ENCODE measurements around the gene PIK3R5.

Gene PIK3R5

DNA sequence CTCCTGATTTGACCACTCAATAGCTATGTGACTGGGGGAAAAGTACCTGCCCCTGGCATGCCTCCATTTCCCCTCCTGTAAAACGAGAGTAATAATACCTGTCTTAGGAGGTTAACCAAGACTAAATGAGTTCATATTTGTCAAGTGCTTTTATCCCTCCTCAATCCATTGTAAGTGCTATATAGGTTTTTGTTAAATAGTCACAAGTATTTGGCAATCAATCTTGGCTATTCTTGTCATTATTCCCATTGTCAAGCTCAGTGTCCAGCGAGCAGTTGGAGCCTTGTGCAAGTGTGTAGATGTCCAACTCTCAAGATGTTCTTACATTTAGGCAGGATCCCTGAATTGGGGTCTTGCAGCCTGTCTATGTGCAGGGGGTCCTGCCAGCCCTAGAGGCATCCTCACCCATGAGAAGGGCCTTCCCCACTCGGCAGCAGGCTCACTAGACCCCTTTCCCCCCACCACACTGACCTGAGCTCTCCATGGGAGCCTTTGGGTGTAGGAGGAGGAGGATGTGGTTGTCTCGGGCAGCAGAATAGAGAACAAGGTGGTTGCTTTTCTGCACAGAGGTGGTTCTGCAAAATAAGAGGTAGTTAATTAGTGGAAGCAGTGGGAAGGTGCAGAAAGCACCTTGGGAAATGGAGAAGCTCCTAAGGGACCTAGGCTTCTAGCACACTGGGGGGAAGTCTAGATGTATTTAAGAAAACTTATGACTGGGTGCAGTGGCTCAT lies 116.0 kb downstream of the PIK3R5 start:
- DNase-seq = no peak

- DNase-seq = no peak
These were observed 117.6 kb downstream of the PIK3R5 start for GRCh38 chr17:8847891-8848290.

GRCh38 chr17:8846768-8847211 lies 118.7 kb downstream of the PIK3R5 start:
- no peak for DNase-seq

GRCh38 chr17:8844229-8845218 lies 121.0 kb downstream of the PIK3R5 start:
- DNase-seq = no peak

GRCh38 chr17:8843344-8843743 lies 122.2 kb downstream of the PIK3R5 start:
- DNase-seq = no peak

- no peak for DNase-seq
These were observed 123.7 kb downstream of the PIK3R5 start for GRCh38 chr17:8841844-8842243.

DNA sequence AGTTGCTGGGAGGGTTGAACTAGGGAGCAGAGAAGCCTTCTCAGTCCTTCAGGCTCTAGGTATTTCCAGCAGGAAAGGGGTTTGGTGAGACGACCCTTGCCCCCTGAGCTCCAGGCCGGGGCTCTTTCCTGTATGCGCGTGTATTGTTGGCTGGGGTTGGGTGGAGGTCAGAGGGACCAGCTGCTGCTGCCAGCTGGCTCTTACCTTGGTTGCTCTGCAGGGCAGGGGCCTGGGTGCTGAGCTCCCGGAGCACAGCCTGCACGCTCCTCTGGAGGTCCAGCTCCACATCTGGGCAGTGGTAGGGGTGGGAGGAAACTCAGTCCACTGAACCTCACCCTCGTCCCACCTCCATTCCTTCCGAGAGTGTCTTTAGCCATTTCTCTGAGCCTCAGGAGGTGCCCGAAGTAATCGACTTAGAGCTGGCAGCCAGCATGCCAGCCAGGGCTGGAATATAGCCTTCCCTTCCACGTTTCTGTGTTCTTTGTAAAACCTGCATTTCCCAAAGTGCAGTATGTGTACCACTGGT lies 126.0 kb downstream of the PIK3R5 start:
- no peak for DNase-seq

GRCh38 chr17:8838551-8839095 lies 126.9 kb downstream of the PIK3R5 start:
- no peak for DNase-seq

- DNase-seq = no peak
These were observed 127.9 kb downstream of the PIK3R5 start for GRCh38 chr17:8837563-8838075.

DNA sequence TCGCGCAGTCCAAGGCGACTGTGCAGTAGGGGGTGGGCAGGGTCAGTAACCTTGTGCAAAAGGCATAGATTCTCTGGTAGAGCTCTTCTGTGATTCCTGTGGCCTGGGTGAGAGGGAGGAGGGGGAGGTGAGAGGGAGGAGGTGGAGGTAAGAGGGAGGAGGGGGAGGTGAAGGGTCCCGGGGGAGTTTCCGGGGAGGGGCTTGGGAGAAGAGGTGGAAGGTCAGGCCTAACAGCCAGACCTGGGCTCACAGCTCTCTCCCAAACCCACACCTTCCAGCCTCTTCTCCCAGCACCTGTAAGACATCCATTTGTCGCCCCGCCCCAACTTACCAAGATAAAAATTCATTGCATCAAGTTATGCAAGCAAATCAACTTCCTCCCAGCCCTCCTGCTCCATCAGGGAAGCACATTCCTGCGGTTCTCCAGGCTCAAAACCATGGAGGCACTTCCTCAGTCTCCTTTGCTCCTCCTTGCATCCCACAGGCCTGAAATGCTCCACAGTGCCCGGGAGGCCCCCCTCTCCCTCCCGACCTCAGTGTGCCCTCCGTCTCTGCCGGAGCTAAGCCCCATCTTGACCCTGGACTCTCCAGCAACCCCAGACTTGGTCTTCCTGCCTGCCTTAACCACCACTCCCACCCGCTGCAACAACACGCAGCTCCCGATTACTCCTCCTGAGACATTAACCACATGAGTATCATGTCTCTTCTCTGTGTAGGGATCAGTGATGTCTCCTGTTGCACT lies 128.5 kb downstream of the PIK3R5 start:
- no peak for DNase-seq

DNA sequence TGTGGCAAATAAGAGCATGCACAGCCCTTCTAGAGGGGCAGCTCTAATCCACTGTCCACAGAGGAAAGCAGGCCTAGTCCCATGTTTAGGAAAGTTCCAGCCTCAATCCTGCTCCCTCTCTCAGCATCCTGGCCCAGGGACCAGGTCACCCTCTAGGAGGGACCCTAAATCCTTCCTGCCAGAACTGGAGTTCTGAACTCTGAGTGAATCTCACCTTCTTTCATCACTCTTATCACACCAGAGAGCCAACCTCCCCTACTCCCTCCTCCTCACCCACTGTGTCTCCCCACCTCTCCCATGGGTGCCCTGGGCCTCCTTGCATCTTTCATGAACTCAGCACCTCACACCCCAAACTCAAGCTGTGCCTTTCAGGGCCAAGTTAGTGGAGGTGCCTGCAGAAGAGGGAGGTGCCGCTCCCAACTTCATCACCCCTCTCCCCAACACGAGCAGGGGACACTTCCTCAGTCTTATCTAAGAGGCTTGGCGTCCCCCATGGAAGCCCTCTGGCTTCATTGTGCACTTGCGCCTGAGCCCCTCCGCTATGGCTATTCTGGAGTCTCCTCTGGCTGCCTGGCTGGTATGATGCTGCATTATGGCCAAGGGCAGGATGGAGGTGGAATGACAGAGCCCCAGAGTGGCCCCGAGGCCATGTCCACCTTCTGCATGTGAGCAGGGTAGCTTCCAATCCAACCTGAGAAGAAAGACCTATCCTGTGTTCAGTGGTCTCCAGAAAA lies 129.7 kb downstream of the PIK3R5 start:
- DNase-seq = no peak

GRCh38 chr17:8835106-8835505 lies 130.4 kb downstream of the PIK3R5 start:
- no peak for DNase-seq

GRCh38 chr17:8832711-8833352 lies 132.7 kb downstream of the PIK3R5 start:
- DNase-seq = no peak

GRCh38 chr17:8831234-8831849 lies 134.2 kb downstream of the PIK3R5 start:
- DNase-seq = no peak

DNA sequence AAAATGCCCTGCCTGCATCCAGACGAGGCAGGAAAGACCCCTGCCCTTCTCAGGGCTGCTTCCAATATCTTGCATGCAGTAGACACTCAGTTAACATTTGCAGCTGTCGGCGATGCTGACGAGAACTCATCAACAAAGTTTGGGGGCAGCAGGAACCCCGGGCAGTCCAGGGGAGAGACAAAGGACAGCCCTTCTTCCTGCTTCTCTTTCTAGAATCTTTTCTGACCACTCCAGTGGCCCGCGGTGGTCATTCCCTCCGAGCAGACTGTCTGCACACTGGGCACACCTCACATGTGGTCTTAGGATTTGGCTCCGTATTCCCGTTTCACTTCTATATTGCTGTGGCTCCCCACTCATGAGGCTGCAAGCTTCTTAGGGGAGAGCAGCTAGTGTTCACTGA lies 135.4 kb downstream of the PIK3R5 start:
- DNase-seq = no peak

DNA sequence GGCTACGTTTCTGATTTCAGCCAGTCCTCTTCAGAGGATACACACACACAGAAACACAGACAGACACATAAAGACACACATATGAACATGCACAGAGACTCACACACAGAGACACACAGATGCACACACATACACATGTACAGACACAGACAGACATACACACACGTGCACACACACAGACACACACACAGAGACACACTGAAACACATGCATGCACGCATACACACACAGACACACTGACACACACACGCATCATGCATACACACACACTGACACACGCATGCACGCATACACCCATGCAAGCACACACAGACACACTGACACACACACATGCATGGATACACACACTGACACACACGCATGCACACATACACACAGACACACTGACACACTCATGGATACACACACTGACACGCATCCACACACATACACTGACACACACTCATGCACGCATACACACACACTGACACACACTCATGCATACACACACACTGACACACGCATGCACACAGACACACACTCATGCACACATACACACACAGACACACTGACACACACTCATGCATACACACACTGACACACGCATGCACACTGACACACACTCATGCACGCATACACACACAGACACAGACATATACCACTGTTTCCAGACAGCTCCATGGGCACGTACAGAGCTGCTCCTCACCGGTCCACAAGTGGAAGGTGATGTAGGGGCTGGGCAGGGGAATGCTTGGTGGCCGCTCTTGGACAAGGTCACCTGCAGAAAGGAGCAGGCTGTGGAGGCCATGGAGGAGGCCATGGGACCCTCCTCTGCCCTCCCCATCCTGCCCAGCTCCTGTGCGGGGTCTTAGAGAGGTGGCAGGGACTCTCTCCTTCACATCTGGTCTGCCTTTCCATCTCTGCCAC lies 136.2 kb downstream of the PIK3R5 start:
- DNase-seq = no peak

Data from SHP77 treated with DMSO at 0.1 percent for 48 hours (cell line).